Stimulated activated CD4-positive, alpha-beta T cell treated with anti-CD3 and anti-CD28 coated beads, Interleukin-1b, Interleukin-23, amount 100 ng/mL, for 1 hour (primary cell): ENCODE data around the gene OR10H5.

ENCODE experiments used
- DNase-seq, 2 donors: peaks; one replicate each; pipeline ENCODE4 v3.0.0-alpha.2; 2020; ENCODE audit warnings: low read depth in 2 of 2

Gene OR10H5

DNA sequence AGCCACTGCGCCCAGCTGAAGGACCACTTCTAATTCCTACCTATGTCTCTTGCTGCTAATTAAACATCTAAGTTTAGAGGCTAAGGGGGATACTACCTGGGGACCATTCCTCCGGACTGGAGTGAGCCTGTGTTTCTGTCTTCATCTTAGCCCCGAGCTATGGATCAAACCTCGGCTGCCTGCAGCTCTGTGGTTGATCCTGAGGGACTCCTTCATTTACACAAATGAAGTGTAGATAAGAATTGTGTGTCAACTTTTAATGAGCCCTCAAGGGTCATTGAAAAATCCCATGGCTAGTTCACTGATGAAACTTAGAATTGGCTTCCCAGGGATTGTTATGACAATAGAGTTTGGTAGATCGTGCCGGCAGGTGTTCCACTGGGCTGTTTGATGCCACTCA lies 59.5 kb downstream of the OR10H5 start:
- DNase-seq: no peak

DNA sequence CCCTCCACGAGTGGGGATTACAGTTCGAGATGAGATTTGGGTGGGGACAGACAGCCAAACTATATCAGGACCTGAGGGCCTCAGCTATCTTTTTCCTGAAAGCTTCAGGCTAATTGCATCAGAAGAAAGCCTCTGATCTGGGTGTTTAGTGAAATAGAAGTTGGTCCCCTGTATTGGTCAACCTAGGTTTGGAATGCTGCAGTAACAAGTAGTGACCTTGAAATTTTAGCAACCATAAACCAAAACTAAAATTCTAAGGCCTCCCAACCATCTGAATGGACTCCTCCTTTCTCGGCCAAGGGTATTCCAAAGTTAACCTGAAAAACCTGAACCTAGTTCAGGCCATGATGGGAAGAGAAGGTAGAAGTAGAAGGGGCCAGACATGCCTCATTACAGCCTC lies 62.9 kb downstream of the OR10H5 start:
- DNase-seq: no peak
